HepG2 (cell line): ENCODE data around the gene HACD2. TPM values are rescaled to one million over a fixed set of nuclear protein-coding genes. Genes with fewer than 3 reads are reported as not detected.

Experiments used
- ATAC-seq: fragments of 200-7000 bp; cut with Tn5 transposase; 3 replicates; pipeline ENCODE4 v1.9.1; 2020; ENCODE audit warnings: mild to moderate bottlenecking, moderate library complexity
- BruUV-seq: library from RNA; stranded (reverse); fragments of 400-500 nt; replicated peaks from 2 replicates; lab custom pipeline; 2021; lab: Mats Ljungman, UMichigan
- CTCF ChIA-PET: fragments of 300-600 bp; formaldehyde crosslinking; extraction: SDS; loops from one replicate; lab custom pipeline; 2021; ENCODE audit warnings: low total read pairs, inconsistent platforms, low intra/inter-chr PET ratio; lab: Yijun Ruan, JAX
- POLR2A ChIA-PET: fragments of 350-600 bp; sonication (Branson Sonifier 250); formaldehyde crosslinking; loops from one replicate; lab custom pipeline; 2020; ENCODE audit warnings: antibody characterized with exemption, inconsistent platforms; lab: Yijun Ruan, JAX
- DNase-seq: peaks from one replicate; pipeline ENCODE4 v3.0.0-alpha.2; 2015; ENCODE audit warnings: low spot score
- FAIRE-seq: peaks from 3 replicates; lab custom pipeline; 2011; peaks lifted over from hg19 to GRCh38; lab: Jason Lieb, UNC
- H2AFZ ChIP-seq: one replicate; pipeline ENCODE4 v1.6.1; 2011; ENCODE audit warnings: low read length, inconsistent platforms
- H3K27ac ChIP-seq: fragments of 300-600 bp; 3 replicates; pipeline ENCODE4 v1.8.0; 2011; ENCODE audit warnings: mixed run types, mild to moderate bottlenecking, mixed read lengths, low read length, inconsistent platforms; ENCODE audit not compliant: insufficient read depth; ENCODE audit errors: extremely low read length
- H3K27me3 ChIP-seq, 2 experiments: fragments of 200-600 bp in 1 of 2; 2 replicates in 1 of 2; 3 replicates in 1 of 2; pipeline versions ENCODE4 v1.6.0 to v1.8.0; 2011; ENCODE audit warnings: low read length in 2 of 2, mild to moderate bottlenecking in 2 of 2, moderate library complexity in 2 of 2, inconsistent platforms in 1 of 2; ENCODE audit not compliant: insufficient read depth in 2 of 2, control insufficient read depth in 1 of 2
- H3K36me3 ChIP-seq, 2 experiments: fragments of 200-600 bp in 1 of 2; replicated peaks in 1 of 2; 2 replicates in 1 of 2; 3 replicates in 1 of 2; pipeline versions ENCODE4 v1.5.1 to v1.8.0; 2011; ENCODE audit warnings: low read length in 2 of 2, inconsistent platforms in 1 of 2; ENCODE audit not compliant: insufficient read depth in 2 of 2, control insufficient read depth in 1 of 2
- H3K4me1 ChIP-seq: 2 replicates; pipeline ENCODE4 v1.5.1; 2012; ENCODE audit warnings: low read length, inconsistent platforms; ENCODE audit not compliant: insufficient read depth
- H3K4me2 ChIP-seq: 2 replicates; pipeline ENCODE4 v1.6.0; 2011; ENCODE audit warnings: low read depth, low read length, inconsistent platforms
- H3K4me3 ChIP-seq, 3 experiments: fragments of 200-600 bp in 1 of 3; sonication (generic), shearing (Covaris generic) in 1 of 3; replicated peaks in 1 of 3; 2 replicates each; pipeline ENCODE4 v1.5.1; 2011 to 2016; ENCODE audit warnings: low read length in 3 of 3, inconsistent platforms in 2 of 3, low read depth in 2 of 3, mild to moderate bottlenecking in 2 of 3, control low read depth in 1 of 3, mixed read lengths in 1 of 3; ENCODE audit not compliant: insufficient read depth in 1 of 3
- H3K79me2 ChIP-seq: one replicate; pipeline ENCODE4 v1.6.1; 2011; ENCODE audit warnings: low read length, inconsistent platforms; ENCODE audit not compliant: insufficient read depth
- H3K9ac ChIP-seq: 2 replicates; pipeline ENCODE4 v1.6.0; 2011; ENCODE audit warnings: mild to moderate bottlenecking, low read depth, low read length, inconsistent platforms; ENCODE audit not compliant: insufficient read depth
- H3K9me3 ChIP-seq: 2 replicates; pipeline ENCODE4 v1.5.1; 2012; ENCODE audit warnings: mild to moderate bottlenecking, low read length
- H4K20me1 ChIP-seq: 2 replicates; pipeline ENCODE4 v1.6.0; 2011; ENCODE audit warnings: inconsistent platforms, mild to moderate bottlenecking, low read length, moderate library complexity; ENCODE audit not compliant: insufficient read depth
- CHCHD3 ChIP-seq: sonication (generic); formaldehyde crosslinking; IDR thresholded peaks from 2 replicates; pipeline ENCODE4 v1.8.0; 2022; ENCODE audit warnings: mild to moderate bottlenecking, missing genetic modification reagents, moderate library complexity
- FOXC1 ChIP-seq: sonication (generic); formaldehyde crosslinking; IDR thresholded peaks from 2 replicates; pipeline ENCODE4 v1.8.0; 2022; ENCODE audit warnings: mild to moderate bottlenecking, missing genetic modification reagents, borderline replicate concordance
- FOXJ3 ChIP-seq: sonication (generic); formaldehyde crosslinking; IDR thresholded peaks from 2 replicates; pipeline ENCODE4 v1.4.0; 2020; ENCODE audit warnings: missing genetic modification reagents, mild to moderate bottlenecking, borderline replicate concordance
- FOXK2 ChIP-seq: fragments of 450-650 bp; IDR thresholded peaks from 2 replicates; pipeline ENCODE4 v1.6.1; 2016
- GATA4 ChIP-seq: sonication (generic); IDR thresholded peaks from 2 replicates; pipeline ENCODE4 v1.6.1; 2016; ENCODE audit warnings: antibody characterized with exemption, low read depth, borderline replicate concordance
- GFI1 ChIP-seq: sonication (generic); formaldehyde crosslinking; IDR thresholded peaks from 2 replicates; pipeline ENCODE4 v1.5.0; 2020; ENCODE audit warnings: missing genetic modification reagents, mild to moderate bottlenecking, borderline replicate concordance
- GZF1 ChIP-seq: sonication (generic); formaldehyde crosslinking; IDR thresholded peaks from 2 replicates; pipeline ENCODE4 v1.5.1; 2020; ENCODE audit warnings: mild to moderate bottlenecking, missing genetic modification reagents
- ISX ChIP-seq: sonication (generic); formaldehyde crosslinking; conservative IDR thresholded peaks from 2 replicates; pipeline ENCODE4 v1.5.0; 2020; ENCODE audit warnings: missing genetic modification reagents
- KLF9 ChIP-seq: IDR thresholded peaks from 2 replicates; pipeline ENCODE4 v1.6.1; 2016; ENCODE audit warnings: low read depth
- KMT2A ChIP-seq: sonication (generic); formaldehyde crosslinking; IDR thresholded peaks from 2 replicates; pipeline ENCODE4 v1.4.0; 2020; ENCODE audit warnings: missing genetic modification reagents
- MZF1 ChIP-seq: sonication (generic); formaldehyde crosslinking; IDR thresholded peaks from 2 replicates; pipeline ENCODE4 v1.8.1; 2023; ENCODE audit warnings: mild to moderate bottlenecking, missing genetic modification reagents, borderline replicate concordance
- POLR2G ChIP-seq: fragments of 200-400 bp; formaldehyde crosslinking; IDR thresholded peaks from 2 replicates; pipeline ENCODE4 v1.6.1; 2018; ENCODE audit warnings: mild to moderate bottlenecking, low read depth, low read length, moderate library complexity
- RFX5 ChIP-seq: IDR thresholded peaks from 2 replicates; pipeline ENCODE4 v1.6.1; 2011; ENCODE audit warnings: low read depth, low read length, improper control_type of control experiment
- TCF7 ChIP-seq: sonication (generic); IDR thresholded peaks from 2 replicates; pipeline ENCODE4 v1.6.1; 2016; ENCODE audit warnings: antibody characterized with exemption, low read depth
- ZBTB10 ChIP-seq: sonication (generic); formaldehyde crosslinking; IDR thresholded peaks from 2 replicates; pipeline ENCODE4 v1.4.0; 2020; ENCODE audit warnings: missing genetic modification reagents, borderline replicate concordance
- ZNF460 ChIP-seq: sonication (generic); formaldehyde crosslinking; IDR thresholded peaks from 2 replicates; pipeline ENCODE4 v1.5.1; 2020; ENCODE audit warnings: missing genetic modification reagents, mild to moderate bottlenecking, borderline replicate concordance
- ZNF549 ChIP-seq: sonication (generic); formaldehyde crosslinking; IDR thresholded peaks from 2 replicates; pipeline ENCODE4 v1.5.0; 2020; ENCODE audit warnings: missing genetic modification reagents
- ZNF562 ChIP-seq: sonication (generic); formaldehyde crosslinking; IDR thresholded peaks from 2 replicates; pipeline ENCODE4 v1.8.0; 2022; ENCODE audit warnings: missing genetic modification reagents, borderline replicate concordance
- ZNF773 ChIP-seq: sonication (generic); formaldehyde crosslinking; IDR thresholded peaks from 2 replicates; pipeline ENCODE4 v1.4.0; 2020; ENCODE audit warnings: missing genetic modification reagents, borderline replicate concordance
- ZSCAN20 ChIP-seq: sonication (generic); formaldehyde crosslinking; IDR thresholded peaks from 2 replicates; pipeline ENCODE4 v1.4.0; 2020; ENCODE audit warnings: missing genetic modification reagents, mild to moderate bottlenecking, borderline replicate concordance
- ZSCAN9 ChIP-seq: IDR thresholded peaks from 2 replicates; pipeline ENCODE4 v1.6.1; 2016; ENCODE audit warnings: borderline replicate concordance
- WGBS: methylation state at CpG from one replicate; pipeline ENCODE4 v1.1.6; 2017; ENCODE audit warnings: low lambda C conversion rate; 5-methylcytosine and 5-hydroxymethylcytosine counted together
- in situ Hi-C: cut with HindIII; loops from 2 replicates; pipeline ENCODE4 v1.10.0; 2017; ENCODE audit warnings: low pct_unique_long_range_greater_than_20kb; ENCODE audit not compliant: extremely low pct_ligation_motif_present
- intact Hi-C: fragments of 100-400 bp; cut with micrococcal nuclease; formaldehyde crosslinking; loops from one replicate; pipeline ENCODE4 v1.10.0; 2022; ENCODE audit not compliant: unreplicated experiment
- polyA plus RNA-seq, 8 experiments: library from polyadenylated mRNA; depleted of rRNA in 3 of 8; stranded (reverse) in 7 of 8; unstranded in 1 of 8; fragments of >200 nt; fragmentation: Illumina TruSeq in 4 of 8; extraction: Trizol in 4 of 8; gene quantifications; 2 replicates each; pipeline versions ENCODE4 v1.2.1 to v1.2.3, GENCODE V29; 2011 to 2016; ENCODE audit warnings: low read depth in 4 of 8, missing spikeins in 1 of 8, mixed read lengths in 1 of 8; ENCODE audit not compliant: insufficient read depth in 1 of 8
- total RNA-seq, 5 experiments: library from RNA; depleted of rRNA; stranded (reverse); fragments of >200 nt; fragmentation: Illumina TruSeq; extraction: Trizol; gene quantifications; 2 replicates each; pipeline ENCODE4 v1.2.3, GENCODE V29; 2016; ENCODE audit warnings: low read depth in 1 of 5
- TF ChIP-seq, protein P1 (sequence below): sonication (generic); formaldehyde crosslinking; IDR thresholded peaks from 2 replicates; pipeline ENCODE4 v1.5.0; 2020; ENCODE audit warnings: missing genetic modification reagents

Gene HACD2
- total and polyA plus RNA-seq, 2 of the 13 experiments (the other 11 are each of a cell fraction or from before 2014, with no cell fraction given): 47.0 to 50.4 TPM

- TF ChIP-seq ZSCAN20 (CRISPR knock-in tag) (no peak), ZNF549 (no peak)
Observed at GRCh38 chr3:123457841-123458240, 127.0 kb downstream of the HACD2 start (continued).

- Histone ChIP-seq H3K9ac (no peak overlapping the region), H3K27ac (no peak overlapping the region), H3K36me3 (no peaks in the 10 kb centered on the region), H3K4me2 (no peak overlapping the region), H3K4me1 (peaks cover 20% of the 10 kb centered on the region), H3K79me2 (no peaks in the 10 kb centered on the region), H3K27me3 (peaks cover 0 to 10% of the 10 kb centered on the region in 2 experiments; a peak in 3 of 5 replicates), H4K20me1 (no peaks in the 10 kb centered on the region), H2AFZ (no peak overlapping the region), H3K9me3 (no peaks in the 10 kb centered on the region), H3K4me3 (no peak overlapping the region)
- no TSS peak for BruUV-seq
- POLR2A ChIA-PET: no interaction called here
- no peak for FAIRE-seq
- intact Hi-C loops: no loop called here
- WGBS: 48% methylated on average over 3 of the region's 3 CpGs
- no peak for DNase-seq
- TF ChIP-seq GZF1 (CRISPR knock-in tag) (no peak), ZNF562 (CRISPR knock-in tag) (no peak), FOXK2 (no peak), KMT2A (CRISPR knock-in tag) (no peak), RFX5 (no peak), ZNF460 (CRISPR knock-in tag) (no peak), FOXC1 (CRISPR knock-in tag) (no peak), FOXJ3 (CRISPR knock-in tag) (no peak), GFI1 (CRISPR knock-in tag) (no peak), ZBTB10 (CRISPR knock-in tag) (no peak), ISX (CRISPR knock-in tag) (no peak), GATA4 (no peak), POLR2G (no peak), CHCHD3 (CRISPR knock-in tag) (no peak), ZSCAN9 (CRISPR knock-in tag) (no peak), KLF9 (CRISPR knock-in tag) (no peak), ZNF773 (CRISPR knock-in tag) (no peak), TCF7 (no peak), MZF1 (no peak)
- TF ChIP-seq, protein P1, sequence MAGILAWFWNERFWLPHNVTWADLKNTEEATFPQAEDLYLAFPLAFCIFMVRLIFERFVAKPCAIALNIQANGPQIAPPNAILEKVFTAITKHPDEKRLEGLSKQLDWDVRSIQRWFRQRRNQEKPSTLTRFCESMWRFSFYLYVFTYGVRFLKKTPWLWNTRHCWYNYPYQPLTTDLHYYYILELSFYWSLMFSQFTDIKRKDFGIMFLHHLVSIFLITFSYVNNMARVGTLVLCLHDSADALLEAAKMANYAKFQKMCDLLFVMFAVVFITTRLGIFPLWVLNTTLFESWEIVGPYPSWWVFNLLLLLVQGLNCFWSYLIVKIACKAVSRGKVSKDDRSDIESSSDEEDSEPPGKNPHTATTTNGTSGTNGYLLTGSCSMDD (CRISPR knock-in tag): no peak
- CTCF ChIA-PET: no interaction called here
- in situ Hi-C loops: no loop called here
- no peak for ATAC-seq
Observed at GRCh38 chr3:123453675-123454074, 131.2 kb downstream of the HACD2 start.
